Subcutaneous adipose tissue (tissue), 4 donors: ENCODE data around the gene PDE11A. TPM values are rescaled to one million over a fixed set of nuclear protein-coding genes. Genes with fewer than 3 reads are reported as not detected.

Experiments
- total RNA-seq, 4 donors: library from RNA; depleted of rRNA; stranded (reverse); fragments of >200 nt; gene quantifications; one replicate each; pipeline ENCODE4 v1.1.0, GENCODE V29; 2016
- TF ChIP-seq, protein P1 (sequence below): fragments of 450-650 bp; IDR thresholded peaks from one replicate; pipeline ENCODE4 v1.5.1; 2016; ENCODE audit warnings: low read depth, mild to moderate bottlenecking, control low read depth, antibody characterized with exemption, moderate library complexity

Gene PDE11A
- total RNA-seq, 4 donors from 2014 or later: 0.33 to 1.2 (median 1.1) TPM; not detected in 1

DNA sequence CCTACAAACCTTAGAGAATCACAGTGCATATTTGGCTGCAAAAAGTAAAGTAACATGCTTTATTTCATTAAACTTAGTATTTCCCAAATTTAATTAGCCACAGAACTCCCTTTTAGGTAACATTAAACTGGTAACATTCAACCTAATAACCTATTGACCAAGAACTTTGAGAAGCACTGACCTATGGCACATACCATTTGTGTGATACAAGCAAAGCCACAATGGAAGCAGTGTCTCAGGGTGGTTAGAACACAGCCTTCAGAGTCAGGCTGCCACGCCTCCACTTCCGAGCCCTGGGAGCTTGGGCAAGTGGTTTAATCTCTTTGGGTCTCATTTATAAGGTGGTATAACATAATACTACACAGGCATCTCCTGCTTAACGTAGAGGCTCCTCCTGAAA lies 301.4 kb downstream of the PDE11A start:
- TF ChIP-seq, protein P1, sequence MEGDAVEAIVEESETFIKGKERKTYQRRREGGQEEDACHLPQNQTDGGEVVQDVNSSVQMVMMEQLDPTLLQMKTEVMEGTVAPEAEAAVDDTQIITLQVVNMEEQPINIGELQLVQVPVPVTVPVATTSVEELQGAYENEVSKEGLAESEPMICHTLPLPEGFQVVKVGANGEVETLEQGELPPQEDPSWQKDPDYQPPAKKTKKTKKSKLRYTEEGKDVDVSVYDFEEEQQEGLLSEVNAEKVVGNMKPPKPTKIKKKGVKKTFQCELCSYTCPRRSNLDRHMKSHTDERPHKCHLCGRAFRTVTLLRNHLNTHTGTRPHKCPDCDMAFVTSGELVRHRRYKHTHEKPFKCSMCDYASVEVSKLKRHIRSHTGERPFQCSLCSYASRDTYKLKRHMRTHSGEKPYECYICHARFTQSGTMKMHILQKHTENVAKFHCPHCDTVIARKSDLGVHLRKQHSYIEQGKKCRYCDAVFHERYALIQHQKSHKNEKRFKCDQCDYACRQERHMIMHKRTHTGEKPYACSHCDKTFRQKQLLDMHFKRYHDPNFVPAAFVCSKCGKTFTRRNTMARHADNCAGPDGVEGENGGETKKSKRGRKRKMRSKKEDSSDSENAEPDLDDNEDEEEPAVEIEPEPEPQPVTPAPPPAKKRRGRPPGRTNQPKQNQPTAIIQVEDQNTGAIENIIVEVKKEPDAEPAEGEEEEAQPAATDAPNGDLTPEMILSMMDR: no peak

DNA sequence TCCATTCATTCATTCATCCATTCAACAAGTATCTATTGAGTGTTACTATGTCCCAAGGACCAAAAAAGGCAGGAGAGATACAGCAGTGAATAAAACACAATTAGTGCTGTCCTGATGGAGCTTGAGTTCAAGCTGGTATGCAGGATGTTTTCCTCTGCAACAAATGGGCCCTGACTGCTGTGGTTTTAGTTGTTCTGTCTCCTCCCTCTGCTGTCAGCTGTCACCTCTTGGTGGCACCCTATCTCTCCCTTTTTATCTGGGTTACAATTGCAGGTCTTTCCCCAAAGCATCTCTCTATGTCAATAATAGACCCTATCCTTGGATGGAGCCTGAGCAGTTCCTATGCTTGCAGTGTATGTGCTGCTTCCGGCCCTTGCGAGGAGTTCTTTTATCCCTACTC lies 304.8 kb downstream of the PDE11A start:
- TF ChIP-seq, protein P1: no peak

GRCh38 chr2:177765698-177766097 lies 306.9 kb downstream of the PDE11A start:
- TF ChIP-seq, protein P1: no peak

- TF ChIP-seq, protein P1: no peak
Measured at GRCh38 chr2:177763531-177764265, 308.9 kb downstream of the PDE11A start.

DNA sequence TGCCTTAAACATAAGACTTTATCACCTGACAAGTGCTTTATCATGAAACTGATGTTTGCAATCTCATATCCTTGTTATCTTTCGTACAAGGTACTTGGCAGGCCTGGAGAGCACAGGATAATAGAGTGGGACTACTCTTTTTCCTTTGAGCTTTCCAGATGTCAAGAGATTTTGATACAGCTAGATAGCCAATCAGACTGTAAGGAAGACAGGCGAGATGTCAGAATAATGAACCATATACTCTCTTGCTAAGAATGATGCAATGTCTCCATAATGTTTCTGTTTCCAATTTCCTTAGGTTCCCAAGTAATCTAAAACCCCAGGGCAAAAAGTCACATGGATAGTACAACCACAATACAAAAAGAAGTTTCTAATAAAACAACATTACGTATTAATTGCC lies 313.1 kb downstream of the PDE11A start:
- TF ChIP-seq, protein P1: no peak

DNA sequence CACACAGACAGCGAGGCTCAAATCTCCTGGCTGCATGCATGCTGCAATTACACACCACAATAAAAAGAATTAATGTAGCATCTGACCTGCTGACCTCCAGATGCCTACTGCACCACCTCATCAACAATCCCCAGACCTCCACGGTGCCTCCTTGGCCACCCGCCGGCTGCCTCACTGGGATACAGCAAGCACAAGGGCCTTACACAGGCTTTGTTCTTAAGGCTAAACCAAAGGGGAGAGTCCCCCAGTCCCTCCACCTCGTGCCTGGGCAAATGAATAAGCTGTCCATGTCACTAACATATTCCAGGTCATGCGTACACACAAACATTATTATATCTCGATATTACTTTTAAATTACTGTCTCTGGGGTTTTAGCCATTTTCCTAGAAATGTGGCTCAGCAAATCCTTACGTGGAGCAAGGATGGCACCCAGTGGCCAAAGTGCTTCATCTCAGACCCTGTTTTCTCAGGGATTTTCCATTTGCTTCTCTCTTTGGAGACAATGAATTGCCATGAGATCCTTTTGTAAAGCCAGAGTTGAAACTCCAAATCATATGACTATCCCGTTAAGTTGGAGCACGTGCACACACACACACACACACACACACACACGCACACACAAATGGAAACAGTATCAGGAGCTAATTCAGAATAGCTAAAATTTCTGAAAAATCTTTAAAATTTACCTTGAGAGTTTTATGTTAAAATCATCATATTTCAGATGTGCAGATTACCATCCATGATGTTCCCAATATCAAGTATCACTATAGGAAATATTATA lies 313.8 kb downstream of the PDE11A start:
- TF ChIP-seq, protein P1: no peak

- TF ChIP-seq, protein P1: no peak
Measured at GRCh38 chr2:177756336-177756735, 316.2 kb downstream of the PDE11A start.
